Spleen (tissue), 11 donors: ENCODE results near the gene MTA1. TPM values are rescaled to one million over a fixed set of nuclear protein-coding genes. Genes with fewer than 3 reads are reported as not detected.

Experiments
- DNase-seq: peaks from one replicate; pipeline ENCODE4 v3.0.0-alpha.2; 2020
- H3K27ac ChIP-seq, 8 donors: fragments of 200-600 bp; sonication (generic) in 7 of 8; 1 replicate in 4 of 8; 2 replicates in 4 of 8; pipeline versions ENCODE4 v1.5.0 to v1.8.0; 2016 to 2021; ENCODE audit warnings: inconsistent platforms in 4 of 8, mild to moderate bottlenecking in 4 of 8, moderate library complexity in 1 of 8
- H3K27me3 ChIP-seq, 7 donors: fragments of 200-600 bp; sonication (generic) in 6 of 7; replicated peaks in 1 of 7; 1 replicate in 4 of 7; 2 replicates in 3 of 7; pipeline versions ENCODE4 v1.5.0 to v1.8.0; 2016 to 2021; ENCODE audit warnings: inconsistent platforms in 3 of 7, mild to moderate bottlenecking in 1 of 7
- H3K36me3 ChIP-seq, 6 donors: fragments of 200-600 bp; sonication (generic) in 5 of 6; 1 replicate in 4 of 6; 2 replicates in 2 of 6; pipeline versions ENCODE4 v1.5.0 to v1.8.0; 2016 to 2021; ENCODE audit warnings: inconsistent platforms in 2 of 6
- H3K4me1 ChIP-seq, 6 donors: fragments of 200-600 bp; sonication (generic) in 5 of 6; 1 replicate in 3 of 6; 2 replicates in 3 of 6; pipeline versions ENCODE4 v1.5.0 to v1.8.0; 2016 to 2021; ENCODE audit warnings: inconsistent platforms in 3 of 6
- H3K4me3 ChIP-seq, 8 donors: fragments of 200-600 bp; sonication (generic) in 7 of 8; 1 replicate in 4 of 8; 2 replicates in 4 of 8; pipeline versions ENCODE4 v1.5.0 to v1.8.0; 2016 to 2021; ENCODE audit warnings: inconsistent platforms in 4 of 8, mild to moderate bottlenecking in 4 of 8, moderate library complexity in 2 of 8
- H3K9me3 ChIP-seq, 8 donors: fragments of 200-600 bp; sonication (generic) in 7 of 8; 1 replicate in 4 of 8; 2 replicates in 4 of 8; pipeline versions ENCODE4 v1.5.0 to v1.8.0; 2016 to 2021; ENCODE audit warnings: inconsistent platforms in 4 of 8
- POLR2A ChIP-seq, 3 donors: fragments of 450-650 bp; IDR thresholded peaks; one replicate each; pipeline ENCODE4 v1.5.1; 2017; ENCODE audit warnings: antibody characterized with exemption in 3 of 3, mild to moderate bottlenecking in 1 of 3
- POLR2AphosphoS5 ChIP-seq, 3 donors: sonication (generic); formaldehyde crosslinking; IDR thresholded peaks; one replicate each; pipeline ENCODE4 v1.5.1; 2017; ENCODE audit warnings: antibody characterized with exemption in 3 of 3
- WGBS, 5 donors: extraction: QIAGEN DNeasy Blood & Tissue Kit in 3 of 5; methylation state at CpG; one replicate each; pipeline versions ENCODE4 v1.1.5 to v1.1.7; 2013 to 2018; 5-methylcytosine and 5-hydroxymethylcytosine counted together
- intact Hi-C: fragments of 100-400 bp; cut with DNase I; formaldehyde crosslinking; loops from one replicate; pipeline ENCODE4 v1.15.0; 2023; ENCODE audit warnings: low total_unique reads
- polyA plus RNA-seq, 3 donors: library from polyadenylated mRNA; stranded (reverse); fragments of 200-250 nt; gene quantifications; one replicate each; pipeline ENCODE4 v1.2.1, GENCODE V29; 2013
- total RNA-seq, 7 donors: library from RNA; depleted of rRNA in 3 of 7; stranded (reverse); fragments of >200 nt in 3 of 7; fragmentation: NEBNext Ultra II Directional in 4 of 7; extraction: Animal tissue kit (Norgen Biotek cat#: 25700) in 4 of 7; gene quantifications; one replicate each; pipeline versions ENCODE4 v1.1.0 to v1.2.1, GENCODE V29; 2016 to 2021
- TF ChIP-seq, protein P1 (sequence below), 11 experiments: fragments of 200-600 bp in 7 of 11; fragments of 450-650 bp in 4 of 11; sonication (generic) in 4 of 11; IDR thresholded peaks in 8 of 11; conservative IDR thresholded peaks in 3 of 11; 1 replicate in 7 of 11; 2 replicates in 4 of 11; pipeline versions ENCODE4 v1.4.0 to v1.8.0; 2016 to 2021; ENCODE audit warnings: antibody characterized with exemption in 11 of 11, inconsistent platforms in 4 of 11, mild to moderate bottlenecking in 1 of 11
- donor health status: healthy with polysubstance abuse.
- donor health status: DM: no; HTN: no; CAD: no; lungs with moderate emphysema.
- donor health status: DM: no; HTN: no; CAD: no.
- donor health status: Bipolar disorder and iron deficiency.
- donor health status: healthy.
- donor health status: DM: no; HTN: no; CAD: no.
- donor health status: DM: yes; HTN: yes; CAD: no.

Gene MTA1
- total and polyA plus RNA-seq, 10 donors = 33.0 to 128 (median 78.2) TPM

DNA sequence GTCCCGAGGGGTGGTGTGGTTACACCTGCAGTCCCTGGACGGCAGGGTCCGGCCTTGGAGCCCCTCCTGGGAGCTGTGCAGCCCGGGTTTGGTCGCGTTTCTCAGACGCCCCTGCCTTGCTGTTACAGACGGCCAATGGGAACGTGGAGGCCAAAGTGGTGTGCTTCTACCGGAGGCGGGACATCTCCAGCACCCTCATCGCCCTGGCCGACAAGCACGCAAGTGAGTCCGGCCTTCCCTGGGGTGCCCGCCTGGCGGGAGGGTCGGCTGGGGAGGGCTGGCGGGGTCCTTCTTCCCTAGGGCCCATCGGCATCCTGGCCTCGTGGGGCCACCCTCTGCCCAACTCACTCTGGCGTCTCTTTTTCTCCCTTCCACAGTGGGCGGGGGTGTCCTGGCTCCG lies 25.7 kb downstream of the MTA1 start:
- no peak overlapping the region for H3K4me3 ChIP-seq
- H3K9me3 ChIP-seq = no peaks in the 10 kb centered on the region
- H3K27ac ChIP-seq = no peak overlapping the region
- H3K4me1 ChIP-seq = peaks cover 4 to 19% (median 12%) of the 10 kb centered on the region in 6 donors
- TF ChIP-seq, protein P1, sequence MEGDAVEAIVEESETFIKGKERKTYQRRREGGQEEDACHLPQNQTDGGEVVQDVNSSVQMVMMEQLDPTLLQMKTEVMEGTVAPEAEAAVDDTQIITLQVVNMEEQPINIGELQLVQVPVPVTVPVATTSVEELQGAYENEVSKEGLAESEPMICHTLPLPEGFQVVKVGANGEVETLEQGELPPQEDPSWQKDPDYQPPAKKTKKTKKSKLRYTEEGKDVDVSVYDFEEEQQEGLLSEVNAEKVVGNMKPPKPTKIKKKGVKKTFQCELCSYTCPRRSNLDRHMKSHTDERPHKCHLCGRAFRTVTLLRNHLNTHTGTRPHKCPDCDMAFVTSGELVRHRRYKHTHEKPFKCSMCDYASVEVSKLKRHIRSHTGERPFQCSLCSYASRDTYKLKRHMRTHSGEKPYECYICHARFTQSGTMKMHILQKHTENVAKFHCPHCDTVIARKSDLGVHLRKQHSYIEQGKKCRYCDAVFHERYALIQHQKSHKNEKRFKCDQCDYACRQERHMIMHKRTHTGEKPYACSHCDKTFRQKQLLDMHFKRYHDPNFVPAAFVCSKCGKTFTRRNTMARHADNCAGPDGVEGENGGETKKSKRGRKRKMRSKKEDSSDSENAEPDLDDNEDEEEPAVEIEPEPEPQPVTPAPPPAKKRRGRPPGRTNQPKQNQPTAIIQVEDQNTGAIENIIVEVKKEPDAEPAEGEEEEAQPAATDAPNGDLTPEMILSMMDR (IDR thresholded peaks at IDR 0.05 in 8 of 11, conservative IDR thresholded peaks at IDR 0.05 in 3 of 11) = no peak
- TF ChIP-seq POLR2AphosphoS5 (IDR thresholded peaks at IDR 0.05) (no peak), POLR2A (IDR thresholded peaks at IDR 0.05) (no peak)
- WGBS, 5 donors = 85 to 92% (median 90%) methylated on average over 13 to 24 of the region's 24 CpGs
- DNase-seq = no peak
- intact Hi-C loops = no loop called here
- peaks cover 0 to 67% (median 15%) of the 10 kb centered on the region in 6 donors for H3K36me3 ChIP-seq
- H3K27me3 ChIP-seq = no peaks in the 10 kb centered on the region

DNA sequence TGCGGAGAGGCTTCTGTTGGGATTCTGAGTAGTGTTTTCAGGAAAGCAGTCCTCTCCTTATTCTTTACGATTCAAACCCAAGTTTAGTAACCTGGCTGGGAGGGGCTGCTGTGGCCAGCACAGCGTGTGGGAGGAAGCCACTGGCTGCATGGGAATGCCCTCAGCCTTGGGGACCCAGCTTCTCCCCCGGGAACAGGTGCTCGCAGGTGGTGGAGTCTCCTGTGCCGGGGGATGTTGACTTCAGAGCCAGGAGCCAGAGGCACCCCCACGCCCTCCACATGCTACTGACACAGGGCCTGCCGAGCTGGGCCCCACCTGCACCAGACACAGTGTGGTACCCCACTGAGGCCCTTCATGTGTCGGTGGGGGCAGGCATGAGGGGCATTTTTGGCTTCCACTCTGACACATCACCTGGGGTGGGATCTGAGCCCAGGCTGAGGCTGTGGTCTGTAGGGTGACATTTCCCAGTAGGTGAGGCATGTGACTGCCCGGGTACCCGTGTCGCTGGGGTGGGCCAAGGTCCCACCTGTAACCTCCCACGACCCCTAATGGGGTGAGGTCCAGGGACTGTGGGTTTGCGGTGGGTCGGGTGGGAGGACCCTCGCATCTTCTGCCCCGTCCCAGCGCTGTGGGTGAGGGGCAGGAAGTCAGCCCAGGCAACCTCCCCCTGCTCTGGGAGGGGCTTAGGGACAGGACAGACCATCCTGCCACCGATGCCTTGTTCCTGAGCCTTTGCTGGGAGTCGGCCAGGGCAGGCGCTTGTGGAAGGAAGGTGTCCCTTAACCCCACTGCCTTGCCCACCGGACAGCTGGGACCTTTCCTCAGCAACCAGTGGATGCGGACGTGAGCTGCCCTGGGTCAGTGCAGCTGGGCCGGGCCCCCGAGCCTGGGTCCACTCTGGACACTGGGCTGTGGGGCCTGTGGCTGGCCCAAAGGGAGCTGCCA lies 26.5 kb downstream of the MTA1 start:
- no peaks in the 10 kb centered on the region for H3K27me3 ChIP-seq
- WGBS, 5 donors = 82 to 87% (median 86%) methylated on average over 16 to 26 of the region's 26 CpGs
- TF ChIP-seq, protein P1 (IDR thresholded peaks at IDR 0.05 in 8 of 11, conservative IDR thresholded peaks at IDR 0.05 in 3 of 11) = no peak
- TF ChIP-seq POLR2A (IDR thresholded peaks at IDR 0.05) (no peak), POLR2AphosphoS5 (IDR thresholded peaks at IDR 0.05) (no peak)
- peaks cover 0 to 67% (median 19%) of the 10 kb centered on the region in 6 donors for H3K36me3 ChIP-seq
- no peaks in the 10 kb centered on the region for H3K9me3 ChIP-seq
- intact Hi-C loops = no loop called here
- H3K4me1 ChIP-seq = peaks cover 4 to 19% (median 12%) of the 10 kb centered on the region in 6 donors
- no peak overlapping the region for H3K27ac ChIP-seq
- H3K4me3 ChIP-seq = no peak overlapping the region
- no peak for DNase-seq

DNA sequence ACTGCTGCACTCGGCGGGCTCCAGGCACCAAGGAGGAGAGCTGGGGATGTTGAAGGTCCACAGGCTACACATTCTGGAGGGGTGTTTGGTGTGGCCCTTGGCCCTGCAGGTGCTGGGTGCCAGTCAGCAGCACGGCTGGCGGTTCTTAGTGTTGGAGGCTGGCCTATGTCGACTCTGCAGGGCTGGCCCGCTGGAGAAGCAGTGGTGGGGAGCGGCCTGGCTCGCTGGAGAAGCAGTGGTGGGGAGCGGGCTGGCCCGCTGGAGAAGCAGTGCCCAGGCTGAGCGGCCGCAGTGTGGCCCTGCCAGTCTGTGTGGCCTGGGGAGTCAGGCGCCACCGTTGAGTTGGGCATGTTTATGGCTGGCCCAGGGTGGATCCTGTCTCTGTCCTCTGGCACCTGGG lies 27.3 kb downstream of the MTA1 start:
- no peak for DNase-seq
- H3K4me3 ChIP-seq = no peak overlapping the region
- no peaks in the 10 kb centered on the region for H3K27me3 ChIP-seq
- H3K27ac ChIP-seq = no peak overlapping the region
- 84 to 85% (median 84%) methylated on average over 8 to 14 of the region's 14 CpGs for WGBS, 5 donors
- intact Hi-C loops = no loop called here
- TF ChIP-seq POLR2A (IDR thresholded peaks at IDR 0.05) = no peak
- peaks cover 0 to 69% (median 23%) of the 10 kb centered on the region in 6 donors for H3K36me3 ChIP-seq
- H3K9me3 ChIP-seq = no peaks in the 10 kb centered on the region
- H3K4me1 ChIP-seq = peaks cover 4 to 19% (median 12%) of the 10 kb centered on the region in 6 donors

DNA sequence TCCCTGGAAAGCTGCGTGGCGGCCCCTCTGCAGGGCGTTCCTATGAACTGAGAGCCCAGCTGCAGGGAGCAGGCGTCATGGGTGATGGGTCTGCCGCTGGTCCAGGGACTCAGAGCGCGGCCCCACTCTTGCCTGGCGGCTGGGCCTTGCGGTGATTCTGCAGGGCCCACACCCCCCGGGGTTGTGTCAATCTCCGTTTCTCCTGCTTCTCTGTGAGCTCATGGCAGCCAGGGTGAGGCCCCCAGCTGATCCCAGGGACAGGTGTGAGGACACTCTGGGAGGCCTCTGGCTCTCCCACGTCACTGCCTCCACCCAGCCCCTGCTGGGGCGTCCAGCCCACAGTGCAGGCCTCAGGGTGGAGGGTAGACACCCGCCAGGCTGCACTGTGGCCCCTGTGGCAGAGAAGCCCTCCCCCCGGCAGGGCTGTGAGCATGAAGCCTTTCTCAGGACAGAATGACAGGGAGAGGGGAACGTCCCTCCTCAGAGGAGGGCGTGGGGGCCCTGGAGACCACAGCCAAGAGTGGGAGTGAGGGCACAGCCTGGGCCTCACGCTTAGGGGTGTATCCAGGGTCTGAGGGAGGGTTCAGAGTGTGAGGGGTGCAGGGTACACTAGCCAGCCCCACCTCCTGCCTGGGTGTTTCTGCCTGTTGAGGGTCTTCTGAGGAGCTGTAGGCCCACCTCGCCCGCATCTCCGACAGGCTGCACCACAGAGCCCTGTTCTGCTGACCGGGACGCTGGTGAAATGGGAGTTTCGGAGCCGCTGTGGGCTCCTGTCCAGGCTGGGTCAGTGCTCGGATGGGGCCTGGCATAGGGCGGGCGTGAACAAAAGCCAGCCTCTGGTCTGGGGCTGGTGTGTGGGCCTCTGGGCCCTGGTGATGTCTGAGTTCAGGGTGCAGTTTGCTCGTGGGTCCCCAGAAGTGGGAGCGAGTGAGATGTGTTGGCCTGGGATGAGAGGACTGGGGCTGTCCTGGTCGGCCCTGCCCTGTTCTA lies 28.3 kb downstream of the MTA1 start:
- peaks cover 0 to 69% (median 27%) of the 10 kb centered on the region in 6 donors for H3K36me3 ChIP-seq
- intact Hi-C loops = no loop called here
- H3K27me3 ChIP-seq = no peaks in the 10 kb centered on the region
- peak overlapping the region in 2 of 8 donors; percentile 14 to 16 for H3K27ac ChIP-seq
- DNase-seq = no peak
- H3K9me3 ChIP-seq = no peaks in the 10 kb centered on the region
- WGBS, 5 donors = 88 to 95% (median 90%) methylated on average over 18 to 31 of the region's 31 CpGs
- TF ChIP-seq POLR2AphosphoS5 (IDR thresholded peaks at IDR 0.05) (no peak), POLR2A (IDR thresholded peaks at IDR 0.05) (no peak)
- TF ChIP-seq, protein P1 (IDR thresholded peaks at IDR 0.05 in 8 of 11, conservative IDR thresholded peaks at IDR 0.05 in 3 of 11) = no peak
- H3K4me3 ChIP-seq = no peak overlapping the region
- peaks cover 4 to 19% (median 12%) of the 10 kb centered on the region in 6 donors for H3K4me1 ChIP-seq
